Activated CD4-positive, alpha-beta memory T cell treated with anti-CD3 and anti-CD28 coated beads for 36 hours (primary cell): Measurements from ENCODE around the gene KAZN. TPM values are rescaled to one million over a fixed set of nuclear protein-coding genes. Genes with fewer than 3 reads are reported as not detected.

Experiments
- CTCF ChIA-PET: fragments of 350-600 bp; sonication (Branson Sonifier 250); formaldehyde crosslinking; loops from one replicate; lab custom pipeline; 2021; ENCODE audit warnings: antibody characterized with exemption, inconsistent platforms; lab: Charles Lee
- POLR2A ChIA-PET: fragments of 350-600 bp; sonication (Branson Sonifier 250); formaldehyde crosslinking; loops from one replicate; lab custom pipeline; 2021; ENCODE audit warnings: antibody characterized with exemption; lab: Charles Lee
- DNase-seq: peaks from one replicate; pipeline ENCODE4 v3.0.0-alpha.2; 2020
- H3K27ac Mint-ChIP-seq: one replicate; pipeline ENCODE4 v1.8.0; 2021; ENCODE audit warnings: mixed read lengths
- H3K27me3 Mint-ChIP-seq: one replicate; pipeline ENCODE4 v1.8.0; 2021; ENCODE audit warnings: mixed read lengths
- H3K36me3 Mint-ChIP-seq: one replicate; pipeline ENCODE4 v1.8.0; 2021; ENCODE audit warnings: mixed read lengths
- H3K4me1 Mint-ChIP-seq: one replicate; pipeline ENCODE4 v1.8.0; 2021; ENCODE audit warnings: low read depth, mixed read lengths
- H3K4me3 Mint-ChIP-seq: one replicate; pipeline ENCODE4 v1.8.0; 2021; ENCODE audit warnings: mild to moderate bottlenecking, mixed read lengths
- H3K9me3 Mint-ChIP-seq: one replicate; pipeline ENCODE4 v1.8.0; 2021; ENCODE audit warnings: mixed read lengths
- intact Hi-C: fragments of 100-400 bp; cut with micrococcal nuclease; formaldehyde crosslinking; loops from one replicate; pipeline ENCODE4 v1.15.1; 2023
- total RNA-seq, 2 experiments: library from RNA; stranded (reverse); gene quantifications; one replicate each; pipeline ENCODE4 v1.2.3, GENCODE V29; 2021

The KAZN gene
- total RNA-seq, 2 experiments from 2014 or later, result 0.31 to 0.33 TPM

DNA sequence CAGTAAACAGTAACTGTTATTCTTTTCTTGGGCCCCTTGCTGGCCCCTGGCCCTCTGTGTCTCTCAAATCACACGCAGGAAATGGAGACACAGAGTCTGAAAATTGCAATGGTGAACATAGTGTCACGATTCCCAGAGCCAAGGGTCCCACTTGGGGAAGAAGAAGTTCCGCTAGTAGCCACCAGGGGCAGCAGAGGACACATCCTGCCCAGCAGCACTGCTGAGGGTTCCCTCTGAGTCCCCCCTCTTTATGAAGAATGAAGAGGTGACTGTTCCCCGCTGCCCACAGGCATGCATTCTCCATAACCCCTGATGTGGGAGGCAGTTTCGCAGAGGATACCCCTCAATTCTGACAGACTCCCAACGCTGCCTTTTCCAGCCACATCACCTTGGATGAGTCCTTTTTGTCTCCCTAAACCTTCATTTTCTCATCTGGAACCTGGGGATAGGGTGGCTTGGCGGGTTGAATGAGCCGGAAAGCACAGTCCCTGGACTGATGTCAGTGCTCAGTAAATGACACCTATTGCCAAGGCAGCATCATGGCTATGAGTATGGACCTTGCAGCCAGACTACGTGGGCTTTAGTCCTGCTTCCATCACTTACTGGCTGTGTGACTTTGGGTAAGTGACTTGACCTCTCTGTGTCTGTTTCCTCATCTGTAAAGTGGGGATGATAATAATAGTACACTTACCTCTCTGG lies 317.0 kb downstream of the KAZN start:
- no peak overlapping the region for H3K27ac Mint-ChIP-seq
- H3K27me3 Mint-ChIP-seq, result peaks cover 3% of the 10 kb centered on the region
- H3K4me3 Mint-ChIP-seq, result no peak overlapping the region
- no peaks in the 10 kb centered on the region for H3K36me3 Mint-ChIP-seq
- no peaks in the 10 kb centered on the region for H3K4me1 Mint-ChIP-seq
- H3K9me3 Mint-ChIP-seq, result no peaks in the 10 kb centered on the region
- ChIA-PET CTCF (no interaction called here), POLR2A (no interaction called here)
- peak; percentile 53 for DNase-seq
- intact Hi-C loops, result no loop called here

DNA sequence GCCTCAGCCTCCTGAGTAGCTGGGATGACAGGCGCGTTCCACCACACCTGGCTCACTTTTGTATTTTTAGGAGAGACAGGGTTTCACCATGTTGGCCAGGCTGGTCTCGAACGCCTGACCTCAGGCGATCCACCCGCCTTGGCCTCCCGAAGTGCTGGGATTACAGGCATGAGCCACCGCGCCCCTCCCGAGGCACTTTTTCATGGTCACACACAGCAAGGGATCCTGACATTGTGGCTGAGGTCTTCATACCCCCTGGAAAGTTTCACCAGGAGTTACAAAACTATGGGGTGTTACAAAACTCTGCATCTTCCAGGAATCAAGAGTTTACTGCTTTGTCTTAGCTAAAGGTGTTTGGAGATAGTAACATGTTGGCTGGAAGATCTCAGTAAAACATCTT lies 320.8 kb downstream of the KAZN start:
- Mint-ChIP-seq H3K4me1 (no peaks in the 10 kb centered on the region), H3K27me3 (peaks cover 19% of the 10 kb centered on the region), H3K4me3 (no peak overlapping the region), H3K27ac (no peak overlapping the region), H3K9me3 (no peaks in the 10 kb centered on the region), H3K36me3 (no peaks in the 10 kb centered on the region)
- DNase-seq, result no peak
- intact Hi-C loops, result no loop called here
- CTCF ChIA-PET, result no interaction called here
- POLR2A ChIA-PET, result no interaction called here

DNA sequence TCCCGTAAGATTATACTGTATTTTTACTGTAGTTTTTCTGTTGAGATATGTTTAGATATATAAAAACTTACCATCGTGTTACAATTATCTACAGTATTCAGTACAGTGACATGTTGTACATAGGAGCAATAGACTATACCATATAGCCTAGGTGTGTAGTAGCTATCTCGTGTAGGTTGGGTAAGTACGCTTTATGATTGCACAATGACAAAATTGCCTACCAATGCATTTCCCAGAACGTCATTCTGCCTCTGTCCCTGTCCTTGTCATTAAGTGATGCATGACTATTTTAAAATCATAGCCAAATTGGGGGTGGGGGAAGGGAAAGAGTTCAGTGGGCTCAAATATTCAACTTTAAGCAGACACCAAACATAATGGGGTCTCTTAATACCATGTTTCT lies 321.3 kb downstream of the KAZN start:
- CTCF ChIA-PET, result no interaction called here
- Mint-ChIP-seq H3K27me3 (peaks cover 19% of the 10 kb centered on the region), H3K27ac (no peak overlapping the region), H3K4me1 (no peaks in the 10 kb centered on the region), H3K36me3 (no peaks in the 10 kb centered on the region), H3K9me3 (no peaks in the 10 kb centered on the region), H3K4me3 (no peak overlapping the region)
- intact Hi-C loops, result no loop called here
- POLR2A ChIA-PET, result no interaction called here
- DNase-seq, result no peak

DNA sequence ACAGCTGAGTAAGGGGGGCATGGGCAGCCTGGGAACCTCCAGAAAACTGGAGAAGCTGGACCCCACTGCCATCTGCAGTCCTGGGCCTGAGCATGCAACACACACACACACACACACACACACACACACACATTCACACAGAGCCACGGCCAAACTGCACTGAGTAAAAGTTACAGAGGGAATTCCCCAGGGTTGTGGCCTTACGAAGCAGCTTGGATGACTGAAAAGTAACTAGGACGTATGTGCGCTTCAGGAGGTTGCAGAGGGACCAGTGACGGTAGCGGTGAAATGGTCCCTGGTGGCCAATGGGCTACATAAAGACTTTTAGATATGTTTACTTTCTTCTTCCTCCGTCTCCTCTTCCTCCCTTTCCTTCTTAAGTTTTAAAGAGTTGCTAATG lies 322.6 kb downstream of the KAZN start:
- H3K9me3 Mint-ChIP-seq, result no peaks in the 10 kb centered on the region
- H3K27ac Mint-ChIP-seq, result no peak overlapping the region
- intact Hi-C loops, result no loop called here
- CTCF ChIA-PET, result no interaction called here
- H3K4me1 Mint-ChIP-seq, result peaks cover 3% of the 10 kb centered on the region
- H3K36me3 Mint-ChIP-seq, result no peaks in the 10 kb centered on the region
- DNase-seq, result no peak
- peaks cover 31% of the 10 kb centered on the region for H3K27me3 Mint-ChIP-seq
- H3K4me3 Mint-ChIP-seq, result no peak overlapping the region
- POLR2A ChIA-PET, result no interaction called here

DNA sequence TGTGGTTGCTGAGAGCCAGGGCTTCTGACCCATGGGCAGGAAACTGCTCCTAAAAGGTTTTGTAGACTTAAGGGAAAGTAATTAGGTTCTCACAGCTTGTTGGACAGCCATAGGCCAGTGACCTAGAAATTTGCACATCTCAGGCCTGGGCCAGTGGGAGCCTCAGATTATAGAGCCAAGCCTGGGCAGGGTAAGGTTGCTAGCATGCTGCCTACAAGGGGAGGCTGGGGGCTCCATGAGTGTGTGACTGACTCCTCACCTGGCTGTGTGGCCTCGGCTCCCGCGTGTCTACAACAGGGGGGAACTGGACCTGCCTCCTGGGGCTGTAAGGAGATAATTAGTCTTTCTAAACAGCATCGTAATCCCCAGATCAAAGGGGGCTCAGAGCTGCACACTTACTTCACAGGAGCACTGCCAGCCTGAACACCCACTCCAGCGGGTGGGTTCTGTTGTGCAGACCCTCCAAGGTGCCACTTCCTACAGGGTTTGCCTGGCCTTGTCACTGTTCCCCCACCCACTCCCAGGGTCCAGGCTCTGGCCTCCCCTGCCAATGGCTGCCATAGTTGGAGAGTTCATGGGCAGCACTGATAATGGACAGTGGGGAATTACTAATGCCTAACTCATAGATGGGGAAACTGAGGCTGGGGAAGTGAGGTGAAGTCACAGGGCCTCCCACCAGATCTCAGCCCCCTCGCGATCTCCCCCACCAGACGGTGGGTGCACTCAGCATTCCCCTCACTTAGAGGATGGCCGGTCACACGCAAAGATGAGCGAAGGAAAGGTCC lies 324.6 kb downstream of the KAZN start:
- Mint-ChIP-seq H3K27ac (no peak overlapping the region), H3K4me1 (peaks cover 3% of the 10 kb centered on the region), H3K27me3 (peaks cover 47% of the 10 kb centered on the region), H3K9me3 (no peaks in the 10 kb centered on the region), H3K36me3 (no peaks in the 10 kb centered on the region), H3K4me3 (peak overlapping the region; percentile 55)
- intact Hi-C loops, result no loop called here
- ChIA-PET POLR2A (no interaction called here), CTCF (no interaction called here)
- DNase-seq, result no peak

DNA sequence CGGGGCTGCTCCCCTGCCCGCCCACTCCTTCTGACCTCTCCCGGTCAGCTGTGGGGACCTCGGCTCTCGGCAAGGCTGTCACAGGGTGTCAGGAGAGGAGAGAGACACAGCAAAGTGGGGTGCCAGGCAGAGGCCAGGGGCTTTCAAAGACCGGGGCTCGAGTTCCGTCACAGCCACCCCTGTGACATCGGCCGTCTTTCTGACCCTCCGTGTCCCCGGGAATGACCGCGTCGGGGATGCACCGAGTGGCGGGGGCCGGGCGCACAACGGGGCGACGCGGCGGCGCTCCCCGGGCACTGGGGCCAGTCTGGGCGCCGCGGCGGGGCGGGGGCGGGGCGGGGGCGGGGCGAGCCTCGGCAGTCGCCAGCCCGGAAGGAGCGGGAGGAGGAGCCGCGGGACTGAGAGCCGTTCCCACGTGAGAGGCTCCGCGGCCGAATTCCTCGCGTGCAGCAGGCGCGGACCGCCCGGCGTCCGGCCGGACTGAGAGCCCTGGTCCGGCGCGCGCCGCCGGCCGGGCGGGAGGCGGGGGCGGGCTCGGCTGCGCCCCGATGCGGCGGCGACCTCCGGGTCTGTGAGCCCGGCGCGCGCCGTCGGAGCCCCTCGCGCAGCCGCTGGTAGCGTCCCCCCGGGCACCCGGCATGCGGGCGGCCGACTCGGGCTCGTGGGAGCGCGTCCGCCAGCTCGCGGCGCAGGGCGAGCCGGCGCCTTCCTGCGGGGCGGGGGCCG lies 325.4 kb downstream of the KAZN start:
- intact Hi-C loops, result no loop called here
- POLR2A ChIA-PET, result no interaction called here
- Mint-ChIP-seq H3K9me3 (no peaks in the 10 kb centered on the region), H3K27ac (no peak overlapping the region), H3K4me1 (peaks cover 3% of the 10 kb centered on the region), H3K36me3 (no peaks in the 10 kb centered on the region), H3K4me3 (peak overlapping the region; percentile 55), H3K27me3 (peaks cover 47% of the 10 kb centered on the region)
- peak; percentile 35 for DNase-seq
- CTCF ChIA-PET, result no interaction called here

DNA sequence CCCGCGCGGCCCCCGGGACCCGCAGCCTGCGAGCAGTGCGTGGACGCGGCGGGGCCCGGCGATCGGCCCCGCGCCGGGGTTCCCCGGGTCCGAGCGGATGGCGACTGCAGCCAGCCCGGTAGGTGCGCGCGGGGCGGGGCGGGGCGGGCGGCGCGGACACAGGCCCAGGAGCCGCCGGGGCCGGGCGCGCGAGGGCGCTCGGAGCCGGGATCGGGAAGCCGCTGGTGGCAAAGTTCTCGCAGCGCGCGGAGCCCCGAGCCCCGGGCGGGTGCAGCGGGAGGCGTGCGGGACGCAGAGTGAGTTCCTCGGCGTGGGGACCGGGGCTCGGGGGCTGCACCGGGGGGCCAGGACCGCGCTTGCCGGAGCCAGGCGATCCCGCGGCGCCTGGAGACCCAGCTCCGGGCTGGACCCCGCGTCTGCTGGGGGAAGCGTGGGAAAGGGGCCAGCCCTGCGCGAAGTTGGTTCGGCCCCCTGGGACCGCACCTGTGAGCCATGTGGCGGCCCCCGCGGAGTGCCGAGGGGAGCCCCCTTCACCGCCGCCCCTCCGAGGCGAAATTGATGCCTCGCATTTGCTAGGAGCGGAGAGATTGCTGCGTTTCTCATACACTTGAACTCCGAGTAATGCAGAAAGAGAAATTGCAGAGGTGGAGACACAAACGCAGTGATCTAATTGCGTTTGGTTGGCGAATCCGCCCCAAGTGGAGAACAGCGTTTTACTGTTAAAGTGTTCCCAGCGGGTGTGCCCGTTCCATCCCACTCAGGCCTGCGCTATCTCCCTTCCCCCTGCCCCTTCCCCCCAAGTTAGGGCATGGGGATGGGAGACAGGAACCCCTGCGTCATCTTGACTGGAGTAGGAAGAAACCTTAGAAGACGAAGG lies 326.2 kb downstream of the KAZN start:
- no peaks in the 10 kb centered on the region for H3K9me3 Mint-ChIP-seq
- H3K4me3 Mint-ChIP-seq, result no peak overlapping the region
- peak; percentile 25 for DNase-seq
- peaks cover 46% of the 10 kb centered on the region for H3K27me3 Mint-ChIP-seq
- ChIA-PET POLR2A (no interaction called here), CTCF (no interaction called here)
- peaks cover 3% of the 10 kb centered on the region for H3K4me1 Mint-ChIP-seq
- intact Hi-C loops, result no loop called here
- H3K27ac Mint-ChIP-seq, result no peak overlapping the region
- H3K36me3 Mint-ChIP-seq, result no peaks in the 10 kb centered on the region

DNA sequence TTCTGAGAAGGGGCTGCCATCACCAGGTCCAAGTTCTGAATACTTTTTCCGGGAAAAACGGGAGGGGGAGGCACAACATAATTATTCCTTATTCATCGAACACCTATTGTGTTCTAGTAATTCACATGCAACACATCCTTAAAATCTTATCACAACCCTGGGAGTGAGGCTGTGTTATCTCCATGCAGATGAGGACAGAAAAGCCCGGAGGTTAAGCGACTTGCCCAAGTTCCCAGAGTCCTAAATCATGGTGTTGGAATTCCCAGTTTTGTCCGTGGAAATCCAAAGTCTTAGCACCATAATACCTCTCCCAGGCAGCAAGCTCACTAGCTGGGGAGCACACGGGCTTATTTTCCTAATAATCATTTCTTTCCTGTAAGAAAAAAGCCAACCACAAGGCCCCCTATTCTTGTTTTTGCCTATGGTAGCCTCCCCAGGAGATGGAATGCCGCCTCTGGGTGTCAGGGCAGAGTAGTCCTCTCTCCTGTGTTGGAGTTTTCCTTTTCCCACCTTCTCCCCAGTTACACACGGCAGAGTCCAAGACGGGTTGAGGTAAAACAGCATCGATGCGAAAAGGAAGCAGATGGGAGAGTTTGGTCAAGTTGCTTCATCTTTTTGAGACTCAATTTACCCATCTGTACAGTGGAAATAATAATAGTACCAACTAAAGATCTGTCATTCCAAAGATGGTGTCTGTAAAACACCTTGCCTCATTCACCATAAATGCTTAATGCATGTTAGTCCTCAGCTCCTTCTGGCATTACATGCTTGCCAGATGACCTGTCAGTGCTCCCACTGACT lies 327.1 kb downstream of the KAZN start:
- Mint-ChIP-seq H3K4me1 (peaks cover 3% of the 10 kb centered on the region), H3K27ac (no peak overlapping the region), H3K9me3 (no peaks in the 10 kb centered on the region), H3K4me3 (no peak overlapping the region), H3K36me3 (no peaks in the 10 kb centered on the region), H3K27me3 (peaks cover 46% of the 10 kb centered on the region)
- no peak for DNase-seq
- intact Hi-C loops, result no loop called here
- CTCF ChIA-PET, result no interaction called here
- POLR2A ChIA-PET, result no interaction called here

DNA sequence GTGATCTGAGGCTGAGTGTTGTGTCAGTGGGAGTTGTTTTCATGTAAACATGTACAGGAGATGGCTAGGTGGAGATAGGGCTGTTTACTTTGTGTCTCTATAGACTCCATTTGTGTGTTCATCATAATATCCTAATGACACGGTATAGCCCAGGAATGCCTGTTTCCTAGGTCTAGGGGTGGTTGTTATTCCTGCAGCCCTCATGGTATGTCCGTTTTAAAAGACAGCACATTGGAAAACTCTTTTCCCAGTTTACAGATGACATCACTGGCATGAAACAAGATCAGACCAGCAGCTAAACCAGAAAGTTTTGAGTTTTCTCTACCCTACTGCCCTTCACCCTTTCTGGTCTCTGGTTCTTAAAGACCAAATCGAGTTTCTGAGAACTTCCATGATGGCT lies 327.7 kb downstream of the KAZN start:
- no peak for DNase-seq
- H3K27ac Mint-ChIP-seq, result no peak overlapping the region
- no peaks in the 10 kb centered on the region for H3K36me3 Mint-ChIP-seq
- peaks cover 43% of the 10 kb centered on the region for H3K27me3 Mint-ChIP-seq
- no peaks in the 10 kb centered on the region for H3K9me3 Mint-ChIP-seq
- H3K4me3 Mint-ChIP-seq, result no peak overlapping the region
- intact Hi-C loops, result no loop called here
- ChIA-PET POLR2A (no interaction called here), CTCF (no interaction called here)
- H3K4me1 Mint-ChIP-seq, result peaks cover 3% of the 10 kb centered on the region

DNA sequence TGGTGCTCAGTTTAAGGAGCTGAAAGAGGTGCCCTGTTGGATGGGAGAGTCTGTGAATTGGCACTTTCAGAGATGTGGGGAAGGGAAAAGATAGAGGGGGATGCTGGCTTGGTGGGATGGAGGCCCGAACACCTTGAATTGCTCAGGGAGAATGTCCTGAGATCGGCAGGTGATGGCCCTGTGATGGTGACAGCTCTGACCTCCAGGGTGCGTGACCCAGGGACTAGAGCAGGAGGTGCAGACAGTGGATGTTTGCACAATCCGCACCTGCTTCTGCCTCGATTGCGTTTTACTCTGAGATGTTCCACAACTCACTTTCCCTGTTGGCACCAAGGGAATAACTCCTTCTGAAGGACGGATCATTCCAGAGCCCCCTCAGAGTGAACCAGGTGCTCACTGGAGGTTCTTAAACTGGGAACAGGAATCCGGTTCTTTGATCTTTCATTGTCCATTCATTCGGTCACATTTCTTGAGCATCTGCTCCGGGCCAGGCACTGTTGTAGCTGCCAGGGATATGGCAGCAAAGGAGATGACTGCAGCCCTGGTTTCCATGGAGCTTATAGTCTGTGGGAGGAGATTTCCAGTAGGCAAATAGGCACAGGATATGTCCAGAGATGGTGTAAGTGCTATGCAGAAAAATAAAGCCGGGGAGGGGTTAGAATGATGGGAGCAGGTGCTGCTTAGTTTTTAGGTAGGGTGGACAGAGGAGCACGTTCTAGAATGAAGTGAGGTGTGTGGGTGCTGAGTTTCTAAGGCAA lies 328.5 kb downstream of the KAZN start:
- no peak for DNase-seq
- no peak overlapping the region for H3K27ac Mint-ChIP-seq
- no peak overlapping the region for H3K4me3 Mint-ChIP-seq
- CTCF ChIA-PET, result no interaction called here
- H3K4me1 Mint-ChIP-seq, result peaks cover 3% of the 10 kb centered on the region
- H3K27me3 Mint-ChIP-seq, result peaks cover 43% of the 10 kb centered on the region
- intact Hi-C loops, result no loop called here
- POLR2A ChIA-PET, result no interaction called here
- no peaks in the 10 kb centered on the region for H3K36me3 Mint-ChIP-seq
- H3K9me3 Mint-ChIP-seq, result no peaks in the 10 kb centered on the region

DNA sequence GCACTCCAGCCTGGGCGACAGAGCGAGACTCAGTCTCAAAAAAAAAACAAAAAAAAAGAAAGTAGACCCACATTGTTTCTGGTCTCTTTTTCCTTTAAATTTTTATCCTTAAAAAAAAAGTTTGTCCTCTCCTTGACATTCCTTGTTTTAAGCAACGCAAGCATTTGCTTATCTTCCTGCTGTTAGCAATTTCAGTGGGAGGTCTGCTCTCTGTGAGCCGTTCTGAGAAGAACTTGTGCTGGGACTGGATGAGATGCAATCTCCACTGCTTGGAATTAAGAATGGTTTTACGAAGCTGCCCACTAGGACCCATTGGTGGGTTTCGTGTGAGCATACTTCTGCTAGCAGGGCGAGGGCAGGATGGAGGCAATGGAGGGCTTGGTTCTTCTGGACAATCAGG lies 329.9 kb downstream of the KAZN start:
- POLR2A ChIA-PET, result no interaction called here
- CTCF ChIA-PET, result no interaction called here
- intact Hi-C loops, result no loop called here
- Mint-ChIP-seq H3K4me1 (peaks cover 3% of the 10 kb centered on the region), H3K36me3 (no peaks in the 10 kb centered on the region), H3K9me3 (no peaks in the 10 kb centered on the region), H3K27me3 (peaks cover 34% of the 10 kb centered on the region), H3K4me3 (no peak overlapping the region), H3K27ac (no peak overlapping the region)
- DNase-seq, result no peak
